Trophoblast cell (in vitro differentiated cells and primary cell): ENCODE measurements around the gene NDST1.

ENCODE experiments used
- DNase-seq, 2 donors: peaks; one replicate each; pipeline ENCODE4 v3.0.0-alpha.2; 2016
- H2AFZ ChIP-seq: 2 replicates; pipeline ENCODE4 v1.6.1; 2013; ENCODE audit warnings: low read length, moderate library complexity, mild to moderate bottlenecking; ENCODE audit not compliant: insufficient read depth, poor library complexity
- H2AK5ac ChIP-seq: 2 replicates; pipeline ENCODE4 v1.6.1; 2013; ENCODE audit warnings: mild to moderate bottlenecking, low read length
- H2BK120ac ChIP-seq: 2 replicates; pipeline ENCODE4 v1.6.1; 2013; ENCODE audit warnings: low read length, mild to moderate bottlenecking, moderate library complexity; ENCODE audit not compliant: insufficient read depth, poor library complexity
- H2BK12ac ChIP-seq: 2 replicates; pipeline ENCODE4 v1.6.1; 2013; ENCODE audit warnings: mild to moderate bottlenecking, low read length, moderate library complexity
- H2BK5ac ChIP-seq: 2 replicates; pipeline ENCODE4 v1.6.1; 2013; ENCODE audit warnings: low read length, low read depth, moderate library complexity, mild to moderate bottlenecking; ENCODE audit not compliant: poor library complexity
- H3K14ac ChIP-seq: 2 replicates; pipeline ENCODE4 v1.6.1; 2013; ENCODE audit warnings: mild to moderate bottlenecking, low read length
- H3K18ac ChIP-seq: 2 replicates; pipeline ENCODE4 v1.6.1; 2013; ENCODE audit warnings: mild to moderate bottlenecking, low read length
- H3K23ac ChIP-seq: 2 replicates; pipeline ENCODE4 v1.6.1; 2013; ENCODE audit warnings: low read length
- H3K27ac ChIP-seq: 2 replicates; pipeline ENCODE4 v1.5.1; 2013; ENCODE audit warnings: low read depth, mild to moderate bottlenecking, inconsistent platforms, low read length, moderate library complexity
- H3K27me3 ChIP-seq: 2 replicates; pipeline ENCODE4 v1.6.1; 2013; ENCODE audit warnings: inconsistent platforms, mild to moderate bottlenecking, low read length, moderate library complexity; ENCODE audit not compliant: insufficient read depth
- H3K36me3 ChIP-seq, 2 experiments: 1 replicate in 1 of 2; 2 replicates in 1 of 2; pipeline ENCODE4 v1.6.1; 2013; ENCODE audit warnings: low read length in 2 of 2, mild to moderate bottlenecking in 2 of 2, moderate library complexity in 1 of 2; ENCODE audit not compliant: insufficient read depth in 2 of 2, control insufficient read depth in 1 of 2
- H3K4ac ChIP-seq: 2 replicates; pipeline ENCODE4 v1.6.1; 2013; ENCODE audit warnings: low read depth, mild to moderate bottlenecking, low read length, moderate library complexity
- H3K4me1 ChIP-seq, 2 experiments: 1 replicate in 1 of 2; 2 replicates in 1 of 2; pipeline ENCODE4 v1.6.1; 2013; ENCODE audit warnings: low read length in 2 of 2, mild to moderate bottlenecking in 2 of 2, moderate library complexity in 1 of 2; ENCODE audit not compliant: insufficient read depth in 2 of 2, control insufficient read depth in 1 of 2
- H3K4me2 ChIP-seq: 2 replicates; pipeline ENCODE4 v1.6.1; 2013; ENCODE audit warnings: inconsistent platforms, mild to moderate bottlenecking, low read length, moderate library complexity
- H3K4me3 ChIP-seq: 2 replicates; pipeline ENCODE4 v1.5.1; 2013; ENCODE audit warnings: mild to moderate bottlenecking, low read depth, low read length, inconsistent platforms
- H3K79me1 ChIP-seq: one replicate; pipeline ENCODE4 v1.6.1; 2013; ENCODE audit warnings: low read length
- H3K79me2 ChIP-seq: 2 replicates; pipeline ENCODE4 v1.6.1; 2013; ENCODE audit warnings: low read length, mild to moderate bottlenecking; ENCODE audit not compliant: control insufficient read depth, insufficient read depth, poor library complexity
- H3K9ac ChIP-seq: 2 replicates; pipeline ENCODE4 v1.6.1; 2013; ENCODE audit warnings: mild to moderate bottlenecking, low read length
- H3K9me3 ChIP-seq: 2 replicates; pipeline ENCODE4 v1.6.1; 2013; ENCODE audit warnings: low read depth, mild to moderate bottlenecking, control low read depth, inconsistent platforms, low read length; ENCODE audit not compliant: insufficient read depth
- H4K12ac ChIP-seq: 2 replicates; pipeline ENCODE4 v1.6.1; 2013; ENCODE audit warnings: low read depth, mild to moderate bottlenecking, low read length, moderate library complexity
- H4K8ac ChIP-seq: 2 replicates; pipeline ENCODE4 v1.6.1; 2013; ENCODE audit warnings: low read depth, mild to moderate bottlenecking, low read length, moderate library complexity
- H4K91ac ChIP-seq: one replicate; pipeline ENCODE4 v1.6.1; 2013; ENCODE audit warnings: low read depth, mild to moderate bottlenecking, low read length, moderate library complexity
- WGBS: extraction: QIAGEN DNeasy Blood & Tissue Kit; methylation state at CpG from one replicate; pipeline ENCODE4 v1.1.7; 2013; ENCODE audit warnings: missing lambda C conversion rate; ENCODE audit not compliant: insufficient read length, insufficient coverage; ENCODE audit errors: extremely low coverage; 5-methylcytosine and 5-hydroxymethylcytosine counted together

The NDST1 gene

DNA sequence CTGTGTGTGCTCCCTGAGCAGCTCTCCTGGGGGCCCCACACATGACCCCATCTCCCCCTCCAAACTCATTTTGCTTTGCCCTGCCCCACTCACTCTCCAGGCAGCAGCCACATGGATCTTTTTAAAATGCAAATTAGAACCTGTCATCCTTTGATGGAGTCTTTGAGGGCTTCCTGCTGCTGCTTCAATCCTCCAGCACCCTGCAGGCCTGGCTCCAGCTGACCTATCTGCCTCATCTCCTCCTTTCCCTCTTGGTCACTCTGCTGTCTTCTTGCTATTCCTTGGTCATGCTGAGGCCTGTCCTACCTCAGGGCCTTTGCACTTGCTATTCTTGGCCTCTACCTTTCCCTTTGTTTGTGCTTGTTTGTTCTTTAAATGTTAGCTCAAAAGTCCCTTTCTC, 17.9 kb downstream of the NDST1 start:
- Histone ChIP-seq H4K8ac (no peak overlapping the region), H4K12ac (no peak overlapping the region), H3K9ac (no peak overlapping the region), H3K23ac (no peak overlapping the region), H3K4ac (peak overlapping the region; percentile 51), H3K4me3 (no peak overlapping the region), H2AK5ac (no peak overlapping the region), H2BK12ac (no peak overlapping the region), H3K9me3 (no peaks in the 10 kb centered on the region), H3K36me3 (peaks cover 59 to 77% of the 10 kb centered on the region in 2 experiments), H4K91ac (no peak overlapping the region), H3K79me1 (no peaks in the 10 kb centered on the region), H3K4me2 (no peak overlapping the region), H3K4me1 (peaks cover 10 to 16% of the 10 kb centered on the region in 2 experiments), H3K14ac (no peak overlapping the region), H3K27ac (no peak overlapping the region), H3K27me3 (no peaks in the 10 kb centered on the region), H2BK120ac (no peak overlapping the region), H3K79me2 (peaks cover 15% of the 10 kb centered on the region), H2BK5ac (no peak overlapping the region), H3K18ac (no peak overlapping the region), H2AFZ (no peak overlapping the region)
- DNase-seq: no peak

- Histone ChIP-seq H3K4me3 (no peak overlapping the region), H3K18ac (no peak overlapping the region), H3K27me3 (no peaks in the 10 kb centered on the region), H3K4ac (peak overlapping the region; percentile 10), H3K4me1 (peaks cover 8 to 13% of the 10 kb centered on the region in 2 experiments), H3K27ac (no peak overlapping the region), H3K23ac (no peak overlapping the region), H3K79me2 (peaks cover 13% of the 10 kb centered on the region), H2BK120ac (no peak overlapping the region), H3K9me3 (no peaks in the 10 kb centered on the region), H2BK12ac (no peak overlapping the region), H4K12ac (no peak overlapping the region), H3K36me3 (peaks cover 50 to 73% of the 10 kb centered on the region in 2 experiments), H3K79me1 (no peaks in the 10 kb centered on the region), H2AK5ac (no peak overlapping the region), H2BK5ac (no peak overlapping the region), H3K14ac (no peak overlapping the region), H4K8ac (no peak overlapping the region), H2AFZ (no peak overlapping the region), H3K9ac (no peak overlapping the region), H3K4me2 (no peak overlapping the region), H4K91ac (no peak overlapping the region)
- no peak for DNase-seq
- no CpG with 5 or more reads among the region's 8 CpGs for WGBS
Measured at GRCh38 chr5:150527038-150527437, 19.1 kb downstream of the NDST1 start.

DNA sequence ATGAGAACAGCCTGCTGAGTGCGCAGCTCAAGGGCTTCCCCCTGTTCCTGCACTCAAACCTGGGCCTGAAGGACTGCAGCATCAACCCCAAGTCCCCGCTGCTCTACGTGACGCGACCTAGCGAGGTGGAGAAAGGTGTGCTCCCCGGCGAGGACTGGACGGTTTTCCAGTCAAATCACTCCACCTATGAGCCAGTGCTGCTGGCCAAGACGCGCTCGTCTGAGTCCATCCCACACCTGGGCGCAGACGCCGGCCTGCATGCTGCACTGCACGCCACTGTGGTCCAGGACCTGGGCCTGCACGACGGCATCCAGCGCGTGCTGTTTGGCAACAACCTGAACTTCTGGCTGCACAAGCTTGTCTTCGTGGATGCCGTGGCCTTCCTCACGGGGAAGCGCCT, 19.9 kb downstream of the NDST1 start:
- Histone ChIP-seq H3K36me3 (peaks cover 53 to 73% of the 10 kb centered on the region in 2 experiments), H3K14ac (no peak overlapping the region), H2BK120ac (no peak overlapping the region), H2BK5ac (no peak overlapping the region), H3K9me3 (no peaks in the 10 kb centered on the region), H3K4me1 (peaks cover 7 to 8% of the 10 kb centered on the region in 2 experiments), H3K4ac (no peak overlapping the region), H3K27ac (no peak overlapping the region), H3K79me1 (no peaks in the 10 kb centered on the region), H4K12ac (no peak overlapping the region), H4K8ac (no peak overlapping the region), H3K79me2 (peaks cover 12% of the 10 kb centered on the region), H3K23ac (no peak overlapping the region), H3K4me3 (no peak overlapping the region), H3K4me2 (no peak overlapping the region), H2AK5ac (no peak overlapping the region), H3K18ac (peak overlapping the region; percentile 21), H3K27me3 (no peaks in the 10 kb centered on the region), H4K91ac (no peak overlapping the region), H2AFZ (no peak overlapping the region), H2BK12ac (no peak overlapping the region), H3K9ac (no peak overlapping the region)
- DNase-seq: no peak
- WGBS: no CpG with 5 or more reads among the region's 24 CpGs

DNA sequence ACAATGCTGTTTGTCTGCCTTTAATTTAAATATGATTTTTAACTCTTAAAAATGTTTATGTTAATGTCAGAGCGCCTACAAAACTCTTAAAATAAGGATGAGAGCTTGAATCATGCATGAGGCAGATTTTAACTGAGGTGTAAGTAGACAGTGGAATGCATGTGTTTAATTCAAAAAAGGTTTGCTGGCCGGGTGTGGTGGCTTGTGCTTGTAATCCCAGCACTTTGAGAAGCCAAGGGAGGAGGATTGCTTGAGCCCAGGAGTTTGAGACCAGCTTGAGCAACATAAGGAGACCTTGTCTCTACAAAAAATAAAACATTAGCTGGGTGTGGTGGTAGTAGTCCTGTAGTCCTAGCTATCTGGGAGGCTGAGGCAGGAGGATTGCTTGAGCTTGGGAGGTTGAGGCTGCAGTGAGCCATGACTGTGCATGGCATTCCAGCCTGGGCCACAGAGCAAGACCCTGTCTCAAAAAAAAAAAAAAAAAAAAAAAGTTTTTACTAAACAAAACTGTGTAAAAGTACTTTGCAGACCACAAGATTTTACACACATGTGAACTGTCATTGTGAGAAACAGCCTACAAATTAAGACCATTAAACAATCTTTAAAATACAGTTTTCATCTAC, 21.1 kb downstream of the NDST1 start:
- Histone ChIP-seq H3K18ac (no peak overlapping the region), H2BK5ac (no peak overlapping the region), H3K14ac (no peak overlapping the region), H3K4me1 (peaks cover 0 to 2% of the 10 kb centered on the region in 2 experiments), H4K8ac (no peak overlapping the region), H3K4ac (no peak overlapping the region), H3K4me2 (no peak overlapping the region), H3K4me3 (no peak overlapping the region), H2AFZ (no peak overlapping the region), H3K36me3 (peaks cover 52 to 74% of the 10 kb centered on the region in 2 experiments), H4K12ac (no peak overlapping the region), H2AK5ac (no peak overlapping the region), H3K9ac (no peak overlapping the region), H2BK12ac (no peak overlapping the region), H3K27me3 (no peaks in the 10 kb centered on the region), H3K27ac (no peak overlapping the region), H3K79me2 (peaks cover 10% of the 10 kb centered on the region), H3K23ac (no peak overlapping the region), H4K91ac (no peak overlapping the region), H2BK120ac (no peak overlapping the region), H3K79me1 (no peaks in the 10 kb centered on the region), H3K9me3 (no peaks in the 10 kb centered on the region)
- DNase-seq: no peak
- no CpG with 5 or more reads among the region's 2 CpGs for WGBS
